Mononuclear cell (primary cell): ENCODE measurements around the gene GRK3. TPM values are rescaled to one million over a fixed set of nuclear protein-coding genes. Genes with fewer than 3 reads are reported as not detected.
A peak's percentile ranks its signal among the peaks of the same experiment; 100 is the strongest.
"Not testable (repeated sequence)": the region's sequence is repeated elsewhere in the genome, so short reads cannot be mapped to it uniquely, and the experiment has no call there.

Source experiments
- H3K27me3 ChIP-seq: 2 replicates; pipeline ENCODE4 v1.6.0; 2011; ENCODE audit warnings: low read length, control low read depth; ENCODE audit not compliant: insufficient read depth
- H3K4me1 ChIP-seq: 2 replicates; pipeline ENCODE4 v1.5.1; 2011; ENCODE audit warnings: mild to moderate bottlenecking, low read length, control low read depth; ENCODE audit not compliant: insufficient read depth
- H3K4me3 ChIP-seq: 2 replicates; pipeline ENCODE4 v1.5.1; 2011; ENCODE audit warnings: mild to moderate bottlenecking, low read length, moderate library complexity
- H3K9me3 ChIP-seq: 2 replicates; pipeline ENCODE4 v1.5.1; 2011; ENCODE audit warnings: low read depth, mild to moderate bottlenecking, control low read depth, low read length
- total RNA-seq: library from RNA; depleted of rRNA; stranded (reverse); fragments of >200 nt; gene quantifications from one replicate; pipeline ENCODE4 v1.2.3, GENCODE V29; 2012

The GRK3 gene
- total RNA-seq, result 21.0 TPM

GRCh38 chr22:25564320-25564978 is at the start of gene GRK3:
TSS of gene GRK3 (plus strand) at chr22:25564675. CDS start at chr22:25565041, 366 bp downstream.
- no peaks in the 10 kb centered on the region for H3K27me3 ChIP-seq
- H3K4me3 ChIP-seq, result peak within 1 kb of the TSS; percentile 67
- H3K9me3 ChIP-seq, result no peaks in the 10 kb centered on the region
- peaks cover 54% of the 10 kb centered on the region for H3K4me1 ChIP-seq

GRCh38 chr22:25518000-25518663 is 46.3 kb upstream of the GRK3 start:
- no peak overlapping the region for H3K4me3 ChIP-seq
- H3K9me3 ChIP-seq, result no peaks in the 10 kb centered on the region
- H3K27me3 ChIP-seq, result no peaks in the 10 kb centered on the region
- H3K4me1 ChIP-seq, result no peaks in the 10 kb centered on the region

GRCh38 chr22:25525376-25525775 is 39.1 kb upstream of the GRK3 start:
- H3K4me1 ChIP-seq, result no peaks in the 10 kb centered on the region
- peaks cover 7% of the 10 kb centered on the region for H3K9me3 ChIP-seq
- no peak overlapping the region for H3K4me3 ChIP-seq
- H3K27me3 ChIP-seq, result no peaks in the 10 kb centered on the region

- H3K4me1 ChIP-seq, H3K4me3 ChIP-seq, H3K9me3 ChIP-seq, H3K27me3 ChIP-seq: not testable (repeated sequence)
These were observed 38.5 kb upstream of the GRK3 start for GRCh38 chr22:25525804-25526584.

- not testable (repeated sequence) for H3K27me3 ChIP-seq, H3K9me3 ChIP-seq, H3K4me1 ChIP-seq, H3K4me3 ChIP-seq
These were observed 37.5 kb upstream of the GRK3 start for GRCh38 chr22:25527016-25527415.

- H3K9me3 ChIP-seq, H3K27me3 ChIP-seq, H3K4me3 ChIP-seq, H3K4me1 ChIP-seq: not testable (repeated sequence)
These were observed 36.4 kb upstream of the GRK3 start for GRCh38 chr22:25528068-25528467.

- not testable (repeated sequence) for H3K4me1 ChIP-seq, H3K27me3 ChIP-seq, H3K4me3 ChIP-seq
These were observed 35.4 kb upstream of the GRK3 start for GRCh38 chr22:25529059-25529458.

GRCh38 chr22:25529541-25530137 is 34.8 kb upstream of the GRK3 start:
- not testable (repeated sequence) for H3K4me3 ChIP-seq, H3K4me1 ChIP-seq, H3K27me3 ChIP-seq, H3K9me3 ChIP-seq

More at GRCh38 chr22:25529059-25529458, 35.4 kb upstream of the GRK3 start:
- not testable (repeated sequence) for H3K9me3 ChIP-seq

- not testable (repeated sequence) for H3K4me3 ChIP-seq, H3K27me3 ChIP-seq, H3K9me3 ChIP-seq, H3K4me1 ChIP-seq
These were observed 32.8 kb upstream of the GRK3 start for GRCh38 chr22:25531677-25532076.

GRCh38 chr22:25534724-25535123 is 29.8 kb upstream of the GRK3 start:
- Histone ChIP-seq H3K4me3 (no peak overlapping the region), H3K4me1 (no peaks in the 10 kb centered on the region), H3K27me3 (no peaks in the 10 kb centered on the region), H3K9me3 (no peaks in the 10 kb centered on the region)

GRCh38 chr22:25536589-25536988 is 27.9 kb upstream of the GRK3 start:
- Histone ChIP-seq H3K4me3 (no peak overlapping the region), H3K27me3 (no peaks in the 10 kb centered on the region), H3K9me3 (no peaks in the 10 kb centered on the region), H3K4me1 (peaks cover 6% of the 10 kb centered on the region)

GRCh38 chr22:25540166-25540907 is 24.1 kb upstream of the GRK3 start:
- Histone ChIP-seq H3K27me3 (no peaks in the 10 kb centered on the region), H3K9me3 (no peaks in the 10 kb centered on the region), H3K4me3 (no peak overlapping the region), H3K4me1 (peaks cover 15% of the 10 kb centered on the region)

- Histone ChIP-seq H3K4me3 (no peak overlapping the region), H3K27me3 (no peaks in the 10 kb centered on the region), H3K4me1 (peaks cover 18% of the 10 kb centered on the region), H3K9me3 (no peaks in the 10 kb centered on the region)
These were observed 23.4 kb upstream of the GRK3 start for GRCh38 chr22:25540908-25541660.

- no peaks in the 10 kb centered on the region for H3K9me3 ChIP-seq
- no peaks in the 10 kb centered on the region for H3K27me3 ChIP-seq
- no peak overlapping the region for H3K4me3 ChIP-seq
- H3K4me1 ChIP-seq, result peaks cover 29% of the 10 kb centered on the region
These were observed 22.3 kb upstream of the GRK3 start for GRCh38 chr22:25542191-25542590.
